Stimulated activated CD4-positive, alpha-beta T cell treated with anti-CD3 and anti-CD28 coated beads, Interleukin-4, amount 100 ng/mL, for 48 hours (primary cell): ENCODE data around the gene MOV10.
"Not testable (repeated sequence)": the region's sequence is repeated elsewhere in the genome, so short reads cannot be mapped to it uniquely, and the experiment has no call there.

Source experiments
- DNase-seq, 2 donors: peaks; one replicate each; pipeline ENCODE4 v3.0.0-alpha.2; 2020; ENCODE audit warnings: low read depth in 2 of 2

Gene MOV10

DNA sequence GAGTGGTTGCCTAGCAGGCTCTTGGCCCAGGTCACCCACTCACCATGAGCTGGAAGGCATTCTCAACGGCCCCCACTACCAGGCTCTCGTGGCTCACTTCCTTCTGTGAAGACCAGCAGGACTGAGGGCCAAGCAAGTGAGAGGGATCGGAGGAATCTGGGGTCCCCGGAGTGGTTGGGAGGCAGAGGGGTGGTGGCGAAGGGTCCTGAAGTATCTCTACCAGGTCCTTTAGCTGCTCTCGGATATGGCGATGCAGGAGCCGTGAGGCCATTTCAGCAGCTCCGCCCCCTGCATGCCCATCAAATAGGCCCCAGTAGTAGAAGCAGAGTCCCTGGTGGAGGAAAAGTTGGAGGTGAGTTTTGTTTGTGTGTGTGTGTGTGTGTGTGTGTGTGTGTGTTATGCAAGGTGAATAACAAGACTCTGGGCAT, 38.3 kb downstream of the MOV10 start:
- no peak for DNase-seq

DNA sequence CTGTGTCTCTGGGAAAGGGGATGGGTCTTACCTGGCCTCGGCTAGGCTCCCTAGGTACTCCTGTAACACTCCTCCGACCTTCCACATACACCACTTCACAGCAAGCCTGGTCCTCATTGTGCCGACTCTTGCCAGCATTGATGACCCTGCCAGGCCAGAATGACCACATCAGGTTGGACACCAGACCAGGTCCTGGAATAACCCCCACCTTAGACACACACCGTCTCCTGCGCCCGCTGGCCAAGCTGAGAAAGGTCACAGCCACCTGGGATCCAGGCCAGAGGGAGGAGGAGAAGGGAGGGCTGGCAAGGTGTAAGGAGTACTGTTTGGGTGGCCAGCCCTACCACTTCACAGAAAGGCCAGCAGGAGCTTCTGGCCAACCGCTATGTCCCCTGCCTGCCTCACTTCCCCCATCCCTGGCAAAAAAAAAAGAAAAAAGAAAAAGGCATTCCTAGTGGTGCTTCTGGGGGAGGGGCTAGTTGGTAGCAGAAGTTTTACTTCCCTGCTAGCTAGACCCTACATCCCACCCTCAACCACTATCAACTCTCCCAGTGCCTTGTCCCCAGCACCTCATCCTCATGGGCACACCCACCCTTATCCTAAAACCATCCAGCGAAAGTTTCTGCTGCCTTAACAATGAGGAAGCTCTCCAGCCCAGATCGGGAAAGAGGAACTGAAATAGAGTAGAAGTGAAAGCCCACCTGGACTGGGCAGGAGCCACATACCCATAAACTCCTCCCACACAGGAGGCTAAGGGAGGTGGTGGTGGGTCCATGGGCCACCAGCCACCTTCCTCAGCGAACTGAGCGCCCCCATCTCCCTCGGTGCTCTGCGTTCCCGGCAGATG, 39.2 kb downstream of the MOV10 start:
- no peak for DNase-seq

DNA sequence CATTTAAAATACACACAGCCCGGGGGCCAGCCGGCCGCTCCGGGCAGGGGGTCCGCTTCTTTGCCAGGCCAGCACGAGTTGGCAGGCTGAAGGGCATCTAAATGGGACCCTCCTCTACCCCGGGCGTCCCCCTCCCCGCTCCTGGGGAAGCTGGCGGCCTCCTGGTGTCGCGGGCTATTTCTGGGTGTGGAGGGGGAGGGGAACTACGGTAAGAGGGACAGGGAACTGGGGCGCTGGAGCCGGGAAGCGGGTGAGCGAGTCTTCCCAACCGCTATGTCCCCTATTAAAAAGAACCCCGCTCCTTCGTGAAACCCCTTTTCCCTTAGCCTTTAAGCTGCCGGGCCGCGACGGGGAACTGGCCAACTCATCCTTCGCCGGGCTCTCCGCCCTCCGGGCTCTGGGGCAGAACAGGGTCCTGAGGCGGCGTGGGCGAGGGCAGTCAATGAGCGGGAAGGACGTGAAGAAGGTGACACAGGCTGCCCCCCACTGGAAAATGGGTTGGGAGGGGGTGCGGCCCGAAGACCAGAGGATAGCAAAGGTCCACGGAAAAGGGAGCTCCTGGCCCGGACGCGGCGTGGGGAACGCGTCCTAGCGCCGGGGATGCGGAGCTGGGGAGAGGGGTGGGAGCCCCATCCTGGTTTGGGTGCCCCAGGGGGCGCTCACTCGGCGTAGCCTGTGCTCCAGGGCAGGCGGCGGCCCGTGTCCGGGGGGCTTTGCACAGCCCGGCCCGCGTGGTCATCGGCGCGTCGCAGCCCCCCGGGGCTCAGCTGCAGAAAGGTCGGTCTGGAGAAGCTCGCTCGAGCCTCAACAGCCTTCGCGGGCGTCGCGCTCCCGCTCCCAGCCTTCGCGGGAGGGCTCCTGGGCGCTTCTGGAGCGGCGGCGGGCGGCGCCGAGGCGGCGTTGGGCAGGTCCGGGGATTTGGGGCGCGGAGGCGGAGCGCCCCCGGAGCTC, 40.1 kb downstream of the MOV10 start:
- DNase-seq, result no peak

DNA sequence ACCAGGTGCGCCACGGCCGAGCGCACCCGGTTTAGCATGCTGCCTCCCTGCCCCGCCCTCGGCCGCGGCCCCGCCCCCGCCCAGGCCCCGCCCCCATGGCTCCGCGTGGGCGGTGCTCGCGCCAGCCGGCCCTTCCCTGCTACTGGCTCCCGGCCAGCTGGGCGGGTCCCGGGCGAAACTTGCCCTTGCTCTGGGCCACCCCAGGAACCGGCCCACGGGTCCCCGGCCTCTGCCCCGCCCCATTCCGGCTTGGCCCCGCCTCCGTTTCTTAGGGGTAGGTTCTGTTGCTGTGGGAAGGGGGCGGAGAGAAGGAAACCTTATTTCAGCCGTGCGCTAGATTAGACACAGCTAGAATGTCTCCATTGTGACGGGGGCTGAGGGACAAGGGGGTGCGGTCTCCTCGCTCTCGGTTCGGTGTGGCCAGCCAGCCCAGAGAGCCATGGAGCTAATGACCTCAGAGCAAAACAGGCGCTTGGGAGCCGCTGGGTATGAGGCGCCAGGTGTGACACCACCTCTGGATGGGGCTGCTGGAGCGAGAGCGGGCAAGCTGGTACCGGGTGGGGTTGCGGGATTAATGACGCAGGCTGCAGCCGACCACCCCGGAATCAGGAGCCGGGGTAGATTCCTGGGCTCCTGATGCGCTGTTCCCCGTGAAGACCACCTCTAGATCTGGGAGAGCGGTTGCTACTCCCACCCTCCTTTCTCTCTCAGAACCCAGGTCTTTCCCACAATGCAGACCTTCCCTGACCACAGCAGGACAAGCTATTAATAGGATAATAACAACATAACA, 41.0 kb downstream of the MOV10 start, which contains the start of gene PPM1J:
PPM1J (minus strand) TSS at position 69 of the 790 bp plus-strand sequence; CDS start at position 38, 31 bp downstream.
- DNase-seq, result peak; percentile 94 to 96

DNA sequence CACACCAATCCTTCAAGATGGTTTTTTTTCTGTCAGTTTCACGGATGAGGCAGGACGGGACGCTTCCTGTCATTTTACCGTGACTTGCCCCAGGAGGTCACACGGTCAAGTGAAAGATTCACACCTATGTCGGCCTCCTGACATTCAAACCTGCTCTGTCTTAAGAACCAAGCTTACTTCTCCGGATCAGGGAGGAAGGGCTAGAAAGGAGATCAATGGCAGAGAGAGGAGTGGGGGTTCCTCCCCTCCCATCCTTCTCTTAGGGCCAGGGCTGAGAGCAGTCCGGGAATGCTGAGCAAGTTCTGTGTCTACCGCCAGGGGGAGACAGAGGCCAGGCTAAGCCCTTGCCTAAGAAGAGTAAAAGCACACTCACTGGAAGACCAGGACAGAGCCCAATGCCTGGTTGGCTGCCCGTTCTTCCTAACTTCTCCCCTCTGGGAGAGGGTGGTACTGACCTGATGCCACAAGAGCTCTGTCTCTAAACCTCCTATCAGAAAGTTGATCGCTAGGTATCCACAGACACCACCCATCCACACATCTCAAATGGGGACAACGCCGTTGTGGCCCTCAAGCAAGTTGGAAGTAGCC, 41.8 kb downstream of the MOV10 start:
- peak; percentile 69 to 73 for DNase-seq

DNA sequence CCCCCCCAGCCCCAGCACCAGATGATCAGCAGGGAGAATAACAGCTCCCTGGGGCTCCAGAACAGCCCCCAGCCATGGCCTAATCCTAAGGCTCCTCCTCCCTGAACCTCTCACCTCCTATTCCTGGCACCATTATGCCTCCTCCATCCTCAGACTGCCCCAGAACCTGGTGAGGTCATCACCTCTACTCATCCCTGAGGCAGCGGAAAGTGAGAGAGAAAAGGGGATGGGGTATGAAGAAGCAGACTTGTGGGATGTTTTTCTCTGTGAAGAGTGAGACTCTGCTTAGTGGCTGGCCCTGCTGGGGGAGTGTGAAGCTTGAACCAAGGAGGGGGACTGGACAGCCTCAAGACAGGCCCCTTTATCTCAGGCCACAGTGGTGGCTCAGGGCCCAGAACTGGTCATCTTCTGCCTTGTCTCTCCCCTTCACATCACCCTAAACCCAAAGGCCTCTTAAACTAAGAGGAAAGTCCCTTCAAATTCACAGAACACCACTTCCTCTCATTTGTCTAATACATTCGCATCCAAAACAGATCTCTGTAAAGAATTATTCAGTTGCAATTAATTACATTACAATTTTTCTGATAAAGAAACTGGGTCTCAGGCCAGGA, 42.9 kb downstream of the MOV10 start:
- DNase-seq, result no peak

DNA sequence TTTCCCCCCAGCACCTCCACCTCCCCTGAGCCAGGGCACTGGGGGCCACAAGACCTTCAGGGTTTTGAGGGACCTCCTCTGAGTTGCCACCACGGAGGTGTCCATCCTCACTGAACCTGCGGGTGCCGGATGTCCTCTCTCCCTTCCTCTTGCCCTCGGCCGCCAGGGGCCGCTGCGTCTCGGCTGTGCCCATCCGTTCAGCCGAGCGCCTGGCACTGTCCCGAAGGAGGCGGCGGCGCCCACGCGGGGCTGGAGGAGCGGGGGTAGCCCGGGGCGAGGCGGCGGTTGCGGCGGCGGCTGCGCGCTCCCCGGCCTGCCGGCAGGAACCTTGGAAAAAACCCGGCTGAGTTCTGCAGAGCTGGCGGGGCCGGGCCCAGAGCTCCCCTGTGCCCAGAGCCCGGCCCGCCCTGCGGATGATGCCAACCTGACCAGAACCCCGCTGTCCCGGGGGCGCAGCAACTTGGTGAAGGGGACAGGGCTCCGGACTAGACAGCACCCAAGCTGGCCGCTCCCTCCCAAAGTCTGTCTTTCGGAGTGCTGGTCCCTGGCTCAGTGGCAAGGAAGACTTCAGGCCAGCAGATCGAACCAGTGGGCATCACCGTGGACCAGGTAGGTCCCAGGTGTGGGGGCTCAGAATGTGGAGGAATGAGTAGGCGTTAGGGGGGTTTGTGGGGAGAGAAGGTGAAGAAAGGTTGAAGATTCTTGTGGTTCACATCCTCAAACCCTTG, 44.4 kb downstream of the MOV10 start:
- peak; percentile 74 to 75 for DNase-seq

DNA sequence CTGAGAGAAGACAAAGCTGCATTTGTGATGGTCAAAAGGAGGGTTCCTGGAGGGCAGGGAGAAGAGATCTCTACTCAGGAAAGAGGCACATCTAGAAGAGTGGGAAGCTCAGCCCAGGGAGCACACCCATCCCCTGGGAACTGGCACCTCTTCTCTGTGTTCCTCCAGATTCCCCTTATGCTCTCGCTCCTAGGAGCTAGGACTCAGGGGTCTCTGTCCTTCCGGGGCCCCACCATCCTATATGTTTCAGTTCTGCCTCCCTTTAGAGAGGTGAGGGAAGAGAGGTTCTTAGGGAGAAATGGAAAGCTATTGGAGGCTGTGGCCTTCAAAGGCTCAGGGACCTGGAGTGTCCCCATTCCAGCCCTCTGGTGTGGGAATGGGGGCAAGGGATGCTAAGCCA, 45.2 kb downstream of the MOV10 start:
- DNase-seq, result no peak

DNA sequence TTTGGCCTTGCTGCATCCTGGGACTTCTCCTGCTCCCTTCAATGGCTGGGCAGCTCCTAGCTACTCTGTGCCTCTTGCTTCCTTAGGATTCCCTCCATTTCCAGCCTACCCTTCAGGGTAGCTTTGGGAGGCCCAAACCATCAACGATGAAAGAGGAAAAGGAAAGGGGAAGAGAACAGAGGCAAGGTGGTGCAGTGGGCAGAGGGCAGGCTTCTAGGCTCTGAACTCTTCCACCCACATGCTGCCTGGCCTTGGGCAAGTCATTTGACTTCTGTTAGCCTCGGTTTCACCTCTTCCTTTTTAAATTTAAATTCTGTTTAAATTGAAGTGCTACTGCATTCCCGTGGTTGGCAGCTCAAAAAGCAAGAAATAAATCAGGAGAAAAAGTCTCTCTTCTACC, 46.3 kb downstream of the MOV10 start:
- DNase-seq, result no peak

DNA sequence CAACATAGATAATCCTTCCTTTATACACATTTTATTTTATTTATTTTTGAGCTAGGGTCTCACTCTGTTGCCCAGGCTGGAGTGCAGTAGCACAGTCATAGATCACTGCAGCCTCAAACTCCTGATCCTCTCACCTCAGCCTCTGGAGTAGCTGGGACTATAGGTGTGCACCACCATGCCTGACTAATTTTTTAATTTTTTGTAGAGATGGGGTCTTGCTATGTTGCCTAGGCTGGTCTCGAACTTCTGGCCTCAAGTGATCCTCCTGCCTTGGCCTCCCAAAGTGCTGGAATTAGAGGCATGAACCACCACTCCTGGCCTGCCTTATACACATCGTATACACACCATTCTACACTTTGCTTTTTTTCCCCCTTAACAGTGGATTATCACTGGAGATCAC, 46.8 kb downstream of the MOV10 start:
- not testable (repeated sequence) for DNase-seq

DNA sequence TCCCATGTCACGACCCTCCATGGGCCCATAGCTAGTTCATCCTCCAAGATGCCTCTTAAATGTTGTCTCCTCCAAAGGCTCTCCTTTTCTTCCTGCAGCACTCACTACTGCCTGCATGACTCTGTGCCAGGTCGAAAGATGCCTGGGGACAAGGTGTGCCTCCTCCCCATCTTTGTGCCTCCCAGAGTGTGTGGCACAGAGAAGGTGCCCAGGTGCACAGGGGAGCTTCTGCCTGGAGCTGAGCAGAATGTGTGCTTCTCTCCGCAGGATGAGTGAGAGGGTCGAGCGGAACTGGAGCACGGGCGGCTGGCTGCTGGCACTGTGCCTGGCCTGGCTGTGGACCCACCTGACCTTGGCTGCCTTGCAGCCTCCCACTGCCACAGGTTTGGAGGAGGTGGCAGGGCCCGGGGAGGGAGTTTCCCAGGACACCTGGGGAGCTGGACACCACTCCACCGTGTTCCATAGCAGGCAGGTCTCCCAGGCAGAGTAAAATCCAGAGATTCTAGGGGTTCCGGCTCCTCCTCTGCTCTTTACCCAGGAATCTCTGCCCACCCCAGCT, 47.6 kb downstream of the MOV10 start:
- no peak for DNase-seq

DNA sequence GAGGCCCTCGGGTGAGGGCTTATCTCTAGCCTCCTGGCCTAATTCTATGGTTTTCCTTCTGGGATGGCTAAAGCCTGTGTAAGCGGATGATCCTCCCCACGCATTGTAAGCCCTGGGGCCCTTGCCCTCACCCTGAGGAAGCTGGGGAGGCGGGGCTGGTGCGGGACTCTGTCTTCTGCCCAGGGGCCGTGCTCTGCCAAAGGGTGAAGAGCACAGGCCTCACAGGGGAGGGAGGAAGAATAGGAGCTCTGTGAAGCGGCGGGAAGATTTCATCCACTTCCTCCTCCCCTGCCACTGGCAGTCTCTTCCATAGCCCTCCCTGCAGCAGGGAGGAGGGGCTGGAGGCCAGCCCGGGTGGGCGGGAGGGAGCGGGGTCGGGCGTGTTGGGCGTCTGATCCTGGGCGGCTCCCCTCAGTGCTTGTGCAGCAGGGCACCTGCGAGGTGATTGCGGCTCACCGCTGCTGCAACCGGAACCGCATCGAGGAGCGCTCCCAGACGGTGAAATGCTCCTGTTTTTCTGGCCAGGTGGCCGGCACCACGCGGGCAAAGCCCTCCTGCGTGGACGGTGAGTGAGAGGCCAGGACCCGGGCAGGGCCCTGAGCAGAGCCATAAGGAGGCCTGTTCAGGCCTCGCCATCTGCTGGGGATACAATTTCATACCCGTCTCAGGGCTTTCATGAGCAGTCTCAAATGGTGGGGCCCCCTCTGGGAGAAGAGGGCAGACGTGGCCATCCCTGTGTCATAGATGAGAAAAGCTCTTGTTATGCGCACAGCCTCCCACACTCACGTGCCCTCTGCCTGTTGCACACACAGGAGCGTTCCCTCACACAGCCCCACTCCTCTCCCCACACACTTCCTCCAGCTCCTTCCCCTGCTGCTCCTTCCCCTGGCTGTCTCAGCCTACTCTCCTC, 48.4 kb downstream of the MOV10 start:
- DNase-seq, result no peak

DNA sequence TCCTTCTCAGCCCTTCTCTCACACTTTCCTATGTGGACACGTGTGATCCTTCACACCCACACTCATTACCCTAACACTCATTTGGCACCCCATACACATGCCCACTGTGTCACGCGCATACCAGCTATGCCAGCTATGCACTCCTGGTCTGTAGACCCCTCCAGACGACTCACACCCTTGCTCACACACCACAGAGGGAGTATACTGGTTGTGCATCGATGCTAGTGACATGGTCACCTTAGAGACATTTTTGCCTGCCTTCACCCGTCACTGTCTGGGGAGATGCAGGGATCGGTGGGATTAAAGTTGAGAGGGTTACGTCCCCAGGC, 49.0 kb downstream of the MOV10 start:
- DNase-seq, result no peak

DNA sequence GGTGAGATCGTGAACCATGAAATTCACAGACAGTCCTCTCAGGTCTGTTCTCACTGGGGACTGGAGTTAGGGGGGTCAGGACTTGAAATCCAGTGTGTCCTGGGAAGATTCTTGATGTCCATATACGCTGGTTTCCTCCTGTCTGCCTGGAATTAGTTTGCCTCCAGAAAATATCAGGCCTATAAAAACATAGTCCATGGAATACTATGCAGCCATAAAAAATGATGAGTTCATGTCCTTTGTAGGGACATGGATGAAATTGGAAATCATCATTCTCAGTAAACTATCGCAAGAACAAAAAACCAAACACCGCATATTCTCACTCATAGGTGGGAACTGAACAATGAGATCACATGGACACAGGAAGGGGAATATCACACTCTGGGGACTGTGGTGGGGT, 49.8 kb downstream of the MOV10 start:
- not testable (repeated sequence) for DNase-seq

DNA sequence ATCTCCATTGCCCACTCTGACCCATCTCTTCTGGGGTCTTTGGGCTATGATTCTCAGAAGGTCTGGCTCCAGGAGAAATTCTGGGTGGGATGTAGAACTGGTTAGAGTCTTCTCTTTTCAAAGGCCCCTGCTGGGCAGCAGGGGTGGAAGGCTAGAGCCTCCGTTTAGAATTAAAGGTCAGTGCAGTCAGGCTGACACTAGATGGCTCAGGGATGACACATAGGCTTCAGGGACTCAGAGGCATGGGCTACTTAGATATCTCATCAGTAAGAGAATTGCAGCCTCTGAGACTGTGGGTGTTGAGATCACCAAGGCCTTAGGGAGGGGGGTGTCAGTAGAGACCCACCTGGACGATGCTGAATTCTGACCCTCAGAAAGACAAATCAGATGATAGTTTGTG, 53.3 kb downstream of the MOV10 start:
- no peak for DNase-seq

DNA sequence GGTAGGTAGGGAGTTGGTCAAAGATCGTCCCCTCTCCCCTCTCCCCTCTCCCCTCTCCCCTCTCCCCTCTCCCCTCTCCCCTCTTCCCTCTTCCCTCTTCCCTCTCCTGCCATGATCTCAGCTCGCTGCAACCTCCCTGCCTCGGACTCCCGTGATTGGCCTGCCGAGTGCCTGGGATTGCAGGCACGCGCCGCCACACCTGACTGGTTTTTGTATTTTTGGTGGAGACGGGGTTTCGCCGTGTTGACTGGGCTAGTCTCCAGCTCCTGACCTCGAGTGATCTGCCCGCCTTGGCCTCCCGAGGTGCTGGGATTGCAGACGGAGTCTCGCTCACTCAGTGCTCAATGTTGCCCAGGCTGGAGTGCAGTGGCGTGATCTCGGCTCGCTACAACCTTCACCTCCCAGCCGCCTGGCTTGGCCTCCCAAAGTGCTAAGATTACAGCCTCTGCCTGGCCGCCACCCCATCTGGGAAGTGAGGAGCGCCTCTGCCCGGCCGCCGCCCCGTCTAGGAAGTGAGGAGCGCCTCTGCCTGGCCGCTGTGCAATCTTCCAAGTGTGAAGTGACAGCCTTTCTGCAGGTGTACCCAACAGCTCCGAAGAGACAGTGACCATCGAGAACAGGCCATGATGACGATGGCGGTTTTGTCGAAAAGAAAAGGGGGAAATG, 54.0 kb downstream of the MOV10 start:
- DNase-seq, result not testable (repeated sequence)

DNA sequence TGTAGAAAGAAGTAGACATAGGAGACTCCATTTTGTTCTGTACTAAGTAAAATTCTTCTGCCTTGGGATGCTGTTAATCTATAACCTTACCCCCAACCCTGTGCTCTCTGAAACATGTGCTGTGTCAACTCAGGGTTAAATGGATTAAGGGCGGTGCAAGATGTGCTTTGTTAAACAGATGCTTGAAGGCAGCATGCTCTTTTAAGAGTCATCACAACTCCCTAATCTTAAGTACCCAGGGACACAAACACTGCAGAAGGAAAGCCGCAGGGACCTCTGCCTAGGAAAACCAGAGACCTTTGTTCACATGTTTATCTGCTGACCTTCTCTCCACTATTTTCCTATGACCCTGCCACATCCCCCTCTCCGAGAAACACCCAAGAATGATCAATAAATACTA, 54.6 kb downstream of the MOV10 start:
- DNase-seq, result not testable (repeated sequence)

DNA sequence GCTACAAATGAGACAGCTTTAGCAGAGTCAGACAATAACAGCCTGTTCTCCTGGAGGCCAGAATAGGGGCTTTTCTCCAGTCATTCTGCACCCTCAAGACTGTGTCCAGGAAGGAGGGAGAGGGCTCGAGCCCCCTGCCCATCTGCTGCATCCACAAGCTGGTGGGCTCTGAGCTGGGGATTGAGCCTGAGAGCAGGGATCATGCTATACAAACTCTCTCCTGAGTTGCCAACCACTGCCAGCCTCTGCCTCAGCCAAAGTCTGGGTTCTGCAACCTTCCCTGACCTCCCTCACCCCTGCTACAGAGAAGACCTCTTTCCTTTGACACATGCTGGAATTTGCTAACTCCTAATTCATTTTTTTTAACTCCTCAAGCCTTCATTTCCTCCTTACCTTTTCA, 55.5 kb downstream of the MOV10 start:
- no peak for DNase-seq
